Lower lobe of right lung (tissue), 2 donors: ENCODE data around the gene KCNN3. TPM values are rescaled to one million over a fixed set of nuclear protein-coding genes. Genes with fewer than 3 reads are reported as not detected.

ENCODE experiments used
- ATAC-seq, 2 donors: fragments of 200-7000 bp; cut with Tn5 transposase; one replicate each; pipeline ENCODE4 v1.9.1; 2020 to 2022; ENCODE audit warnings: mild to moderate bottlenecking in 2 of 2, moderate library complexity in 2 of 2
- DNase-seq: peaks from one replicate; pipeline ENCODE4 v3.0.0-alpha.2; 2020
- H3K27ac ChIP-seq: fragments of 200-600 bp; one replicate; pipeline ENCODE4 v1.8.0; 2022
- H3K27me3 ChIP-seq: fragments of 200-600 bp; one replicate; pipeline ENCODE4 v1.8.0; 2022; ENCODE audit warnings: low read depth
- H3K36me3 ChIP-seq: fragments of 200-600 bp; one replicate; pipeline ENCODE4 v1.8.0; 2022; ENCODE audit warnings: mild to moderate bottlenecking
- H3K4me1 ChIP-seq: fragments of 200-600 bp; one replicate; pipeline ENCODE4 v1.8.0; 2022
- H3K4me3 ChIP-seq: fragments of 200-600 bp; one replicate; pipeline ENCODE4 v1.8.0; 2022; ENCODE audit warnings: mild to moderate bottlenecking
- H3K9me3 ChIP-seq: fragments of 200-600 bp; one replicate; pipeline ENCODE4 v1.8.0; 2022
- CTCF ChIP-seq: fragments of 200-600 bp; IDR thresholded peaks from one replicate; pipeline ENCODE4 v1.8.0; 2022; ENCODE audit warnings: antibody characterized with exemption, mild to moderate bottlenecking
- intact Hi-C: fragments of 100-400 bp; cut with DNase I; formaldehyde crosslinking; loops from one replicate; pipeline ENCODE4 v1.11.0; 2022
- total RNA-seq: library from RNA; stranded (reverse); fragmentation: NEBNext Ultra II Directional; extraction: Animal tissue kit (Norgen Biotek cat#: 25700); gene quantifications from one replicate; pipeline ENCODE4 v1.2.1, GENCODE V29; 2021
- donor health status: DM: no; HTN: yes; CAD: no; lungs with severe emphysema.

Gene KCNN3
- total RNA-seq, 1 donor from 2014 or later: 4.4 TPM

GRCh38 chr1:154846565-154847442 lies 23.3 kb downstream of the KCNN3 start:
- ATAC-seq: no peak
- Histone ChIP-seq H3K27me3 (no peaks in the 10 kb centered on the region), H3K9me3 (no peaks in the 10 kb centered on the region), H3K27ac (no peak overlapping the region), H3K36me3 (no peaks in the 10 kb centered on the region), H3K4me3 (no peak overlapping the region), H3K4me1 (peaks cover 11% of the 10 kb centered on the region)
- no peak for TF ChIP-seq CTCF
- intact Hi-C loops: no loop called here
- DNase-seq: no peak

GRCh38 chr1:154845879-154846278 lies 24.2 kb downstream of the KCNN3 start:
- no peaks in the 10 kb centered on the region for H3K27me3 ChIP-seq
- H3K27ac ChIP-seq: no peak overlapping the region
- no peaks in the 10 kb centered on the region for H3K36me3 ChIP-seq
- intact Hi-C loops: no loop called here
- ATAC-seq (no peak), DNase-seq (no peak)
- TF ChIP-seq CTCF: no peak
- no peak overlapping the region for H3K4me3 ChIP-seq
- H3K9me3 ChIP-seq: no peaks in the 10 kb centered on the region
- peaks cover 14% of the 10 kb centered on the region for H3K4me1 ChIP-seq

GRCh38 chr1:154845174-154845573 lies 24.9 kb downstream of the KCNN3 start:
- H3K27me3 ChIP-seq: no peaks in the 10 kb centered on the region
- no peak for DNase-seq
- intact Hi-C loops: no loop called here
- no peaks in the 10 kb centered on the region for H3K36me3 ChIP-seq
- ATAC-seq: no peak
- H3K4me3 ChIP-seq: no peak overlapping the region
- no peak for TF ChIP-seq CTCF
- H3K27ac ChIP-seq: no peak overlapping the region
- H3K9me3 ChIP-seq: no peaks in the 10 kb centered on the region
- H3K4me1 ChIP-seq: peaks cover 21% of the 10 kb centered on the region

- no peaks in the 10 kb centered on the region for H3K9me3 ChIP-seq
- no peak overlapping the region for H3K27ac ChIP-seq
- intact Hi-C loops: no loop called here
- no peak overlapping the region for H3K4me3 ChIP-seq
- ATAC-seq (no peak), DNase-seq (no peak)
- TF ChIP-seq CTCF: no peak
- H3K4me1 ChIP-seq: peaks cover 30% of the 10 kb centered on the region
- no peaks in the 10 kb centered on the region for H3K27me3 ChIP-seq
- H3K36me3 ChIP-seq: no peaks in the 10 kb centered on the region
Observed at GRCh38 chr1:154844297-154844681, 25.8 kb downstream of the KCNN3 start.

GRCh38 chr1:154843636-154844296 lies 26.3 kb downstream of the KCNN3 start:
- no peak for TF ChIP-seq CTCF
- peaks cover 35% of the 10 kb centered on the region for H3K4me1 ChIP-seq
- intact Hi-C loops: no loop called here
- no peaks in the 10 kb centered on the region for H3K9me3 ChIP-seq
- no peaks in the 10 kb centered on the region for H3K36me3 ChIP-seq
- H3K4me3 ChIP-seq: no peak overlapping the region
- ATAC-seq (no peak), DNase-seq (no peak)
- no peaks in the 10 kb centered on the region for H3K27me3 ChIP-seq
- H3K27ac ChIP-seq: no peak overlapping the region
